ENCODE data around the gene DRC3.

DRC3 gene

GRCh38 chr17:17941015-17941414 is 31.6 kb upstream of the DRC3 start:
- TF ChIP-seq CTCF (IDR thresholded peaks at IDR 0.05; ENCODE audit: low read depth, low read length, missing control alignments), result no peak

GRCh38 chr17:17942846-17943245 is 29.8 kb upstream of the DRC3 start:
- DNase-seq (ENCODE audit: low read depth), result no peak
- no peak for TF ChIP-seq CTCF (IDR thresholded peaks at IDR 0.05; ENCODE audit: low read depth, low read length, missing control alignments)
- H3K4me3 ChIP-seq (ENCODE audit: low read depth, low read length), result no peak overlapping the region

More at GRCh38 chr17:17941015-17941414, 31.6 kb upstream of the DRC3 start:
- no peak overlapping the region for H3K4me3 ChIP-seq (ENCODE audit: low read depth, low read length)
- no peak for DNase-seq (ENCODE audit: low read depth)

GRCh38 chr17:17943281-17943984 is 29.2 kb upstream of the DRC3 start:
- H3K4me3 ChIP-seq (ENCODE audit: low read depth, low read length), result no peak overlapping the region
- no peak for TF ChIP-seq CTCF (IDR thresholded peaks at IDR 0.05; ENCODE audit: low read depth, low read length, missing control alignments)
- no peak for DNase-seq (ENCODE audit: low read depth)

- DNase-seq (ENCODE audit: low read depth), result no peak
- no peak overlapping the region for H3K4me3 ChIP-seq (ENCODE audit: low read depth, low read length)
- TF ChIP-seq CTCF (IDR thresholded peaks at IDR 0.05; ENCODE audit: low read depth, low read length, missing control alignments), result no peak
Observed at GRCh38 chr17:17944242-17944641, 28.4 kb upstream of the DRC3 start.

- DNase-seq (ENCODE audit: low read depth), result no peak
- H3K4me3 ChIP-seq (ENCODE audit: low read depth, low read length), result no peak overlapping the region
- TF ChIP-seq CTCF (IDR thresholded peaks at IDR 0.05; ENCODE audit: low read depth, low read length, missing control alignments), result no peak
Observed at GRCh38 chr17:17944743-17945142, 27.9 kb upstream of the DRC3 start.

- no peak for DNase-seq (ENCODE audit: low read depth)
- no peak overlapping the region for H3K4me3 ChIP-seq (ENCODE audit: low read depth, low read length)
- no peak for TF ChIP-seq CTCF (IDR thresholded peaks at IDR 0.05; ENCODE audit: low read depth, low read length, missing control alignments)
Observed at GRCh38 chr17:17946093-17946492, 26.6 kb upstream of the DRC3 start.

GRCh38 chr17:17947309-17947708 is 25.4 kb upstream of the DRC3 start:
- no peak for TF ChIP-seq CTCF (IDR thresholded peaks at IDR 0.05; ENCODE audit: low read depth, low read length, missing control alignments)
- no peak for DNase-seq (ENCODE audit: low read depth)
- H3K4me3 ChIP-seq (ENCODE audit: low read depth, low read length), result no peak overlapping the region
